ACC112 (cell line): Measurements from ENCODE around the gene PLCB3.

Experiments
- H2AFZ ChIP-seq: fragments of 200-600 bp; sonication (generic); one replicate; pipeline ENCODE4 v1.6.0; 2017; ENCODE audit warnings: antibody characterized with exemption, low read length; ENCODE audit not compliant: unreplicated experiment
- H3K27ac ChIP-seq: fragments of 200-600 bp; sonication (generic); 2 replicates; pipeline ENCODE4 v1.5.1; 2014; ENCODE audit warnings: low read depth, mild to moderate bottlenecking, antibody characterized with exemption, low read length, moderate library complexity
- H3K27me3 ChIP-seq: fragments of 200-600 bp; sonication (generic); 2 replicates; pipeline ENCODE4 v1.6.1; 2014; ENCODE audit warnings: mild to moderate bottlenecking, antibody characterized with exemption, low read length, moderate library complexity, mixed read lengths; ENCODE audit not compliant: insufficient read depth
- H3K36me3 ChIP-seq: fragments of 200-600 bp; sonication (generic); 2 replicates; pipeline ENCODE4 v1.6.1; 2016; ENCODE audit warnings: mild to moderate bottlenecking, antibody characterized with exemption, low read length, moderate library complexity, mixed read lengths; ENCODE audit not compliant: insufficient read depth
- H3K4me1 ChIP-seq: fragments of 200-600 bp; sonication (generic); one replicate; pipeline ENCODE4 v1.6.1; 2016; ENCODE audit warnings: low read length, mixed read lengths; ENCODE audit not compliant: insufficient read depth, unreplicated experiment, control insufficient read depth
- H3K4me3 ChIP-seq: fragments of 200-600 bp; sonication (generic); 2 replicates; pipeline ENCODE4 v1.5.1; 2014; ENCODE audit warnings: mild to moderate bottlenecking, low read depth, low read length
- H3K79me2 ChIP-seq: fragments of 200-600 bp; sonication (generic); one replicate; pipeline ENCODE4 v1.6.0; 2016; ENCODE audit warnings: low read length; ENCODE audit not compliant: control insufficient read depth, unreplicated experiment, insufficient read depth

Gene PLCB3

DNA sequence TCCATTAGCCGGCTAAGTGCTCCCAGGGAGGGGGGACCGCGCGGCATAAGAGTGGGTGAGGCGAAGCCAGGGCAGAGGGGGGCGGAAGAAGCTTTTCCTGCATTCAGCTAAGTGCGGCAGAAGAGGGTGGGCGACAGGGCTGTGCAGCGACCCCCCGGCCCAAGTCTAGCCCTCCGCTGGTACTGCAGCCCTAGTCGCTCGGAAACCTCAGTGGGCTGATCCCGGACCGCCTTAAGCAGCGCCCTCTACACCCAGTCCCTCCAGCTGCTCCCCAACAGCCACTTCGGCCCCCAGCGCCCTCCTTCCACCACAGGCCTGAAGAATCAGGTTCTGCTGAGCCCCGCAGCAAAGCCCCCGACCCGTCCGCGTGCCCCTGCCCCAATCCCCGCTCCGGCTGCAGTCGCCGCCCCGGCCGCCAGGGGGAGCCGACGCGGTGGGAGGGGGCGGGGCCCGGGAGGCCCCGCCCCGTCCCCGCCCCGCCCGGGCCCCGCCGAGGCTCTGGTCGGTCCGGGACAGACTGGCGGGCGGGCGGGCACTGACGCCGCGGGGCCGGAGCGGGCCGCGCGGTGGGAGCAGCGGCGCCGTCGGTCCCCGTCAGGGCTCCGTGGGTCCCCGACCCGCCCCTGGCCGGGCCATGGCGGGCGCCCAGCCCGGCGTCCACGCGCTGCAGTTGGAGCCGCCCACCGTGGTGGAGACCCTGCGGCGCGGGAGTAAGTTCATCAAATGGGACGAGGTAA lies at the start of gene PLCB3:
TSS of gene PLCB3 (plus strand) at position 515 of the 737 bp plus-strand sequence. CDS start at position 635, 120 bp downstream.
- peak within 1 kb of the TSS; percentile 11; the same call in 1 of the 2 replicates for H3K27ac ChIP-seq
- H3K4me3 ChIP-seq = peak within 1 kb of the TSS; percentile 87
- H3K27me3 ChIP-seq = no peaks in the 10 kb centered on the region
- peaks cover 23% of the 10 kb centered on the region for H3K4me1 ChIP-seq
- H3K36me3 ChIP-seq = no peaks in the 10 kb centered on the region
- H3K79me2 ChIP-seq = peaks cover 21% of the 10 kb centered on the region
- H2AFZ ChIP-seq = peak within 1 kb of the TSS; percentile 55

- peaks cover 5% of the 10 kb centered on the region for H3K4me1 ChIP-seq
- no peak overlapping the region for H2AFZ ChIP-seq
- H3K27ac ChIP-seq = no peak overlapping the region
- H3K79me2 ChIP-seq = no peaks in the 10 kb centered on the region
- H3K4me3 ChIP-seq = no peak overlapping the region
- peaks cover 24% of the 10 kb centered on the region; the same call in 1 of the 2 replicates for H3K36me3 ChIP-seq
- no peaks in the 10 kb centered on the region for H3K27me3 ChIP-seq
Measured at GRCh38 chr11:64201543-64201942, 49.8 kb upstream of the PLCB3 start.

DNA sequence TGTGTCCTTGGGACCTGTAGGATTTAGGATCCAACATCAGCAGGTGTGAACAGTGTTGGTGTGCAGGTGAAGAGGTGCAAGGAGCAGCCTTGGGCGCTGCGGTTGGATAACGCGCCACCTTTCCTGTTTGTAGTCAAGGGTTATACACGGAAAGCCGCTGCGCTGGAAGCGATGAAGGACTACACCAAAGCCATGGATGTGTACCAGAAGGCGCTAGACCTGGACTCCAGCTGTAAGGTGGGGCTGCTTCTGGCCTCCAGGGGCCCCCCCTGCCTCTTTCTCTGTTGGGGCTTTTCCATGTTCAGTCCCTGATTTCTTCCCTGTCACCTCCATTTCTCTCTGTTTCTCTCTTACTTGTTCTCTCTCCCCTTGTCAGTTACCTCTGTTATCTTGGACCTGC lies 48.3 kb upstream of the PLCB3 start:
- H3K36me3 ChIP-seq = peaks cover 17% of the 10 kb centered on the region; the same call in 1 of the 2 replicates
- H2AFZ ChIP-seq = no peak overlapping the region
- H3K79me2 ChIP-seq = no peaks in the 10 kb centered on the region
- H3K4me3 ChIP-seq = no peak overlapping the region
- H3K4me1 ChIP-seq = peaks cover 17% of the 10 kb centered on the region
- H3K27me3 ChIP-seq = no peaks in the 10 kb centered on the region
- no peak overlapping the region for H3K27ac ChIP-seq

- H3K4me3 ChIP-seq = no peak overlapping the region
- peaks cover 19% of the 10 kb centered on the region for H3K4me1 ChIP-seq
- no peak overlapping the region for H3K27ac ChIP-seq
- no peak overlapping the region for H2AFZ ChIP-seq
- H3K27me3 ChIP-seq = no peaks in the 10 kb centered on the region
- H3K79me2 ChIP-seq = no peaks in the 10 kb centered on the region
- H3K36me3 ChIP-seq = peaks cover 17% of the 10 kb centered on the region; the same call in 1 of the 2 replicates
Measured at GRCh38 chr11:64203421-64204079, 47.8 kb upstream of the PLCB3 start.

- Histone ChIP-seq H3K4me1 (peaks cover 19% of the 10 kb centered on the region), H2AFZ (no peak overlapping the region), H3K4me3 (no peak overlapping the region), H3K36me3 (peaks cover 17% of the 10 kb centered on the region; the same call in 1 of the 2 replicates), H3K27me3 (no peaks in the 10 kb centered on the region), H3K79me2 (no peaks in the 10 kb centered on the region), H3K27ac (no peak overlapping the region)
Measured at GRCh38 chr11:64204080-64204440, 47.3 kb upstream of the PLCB3 start.

DNA sequence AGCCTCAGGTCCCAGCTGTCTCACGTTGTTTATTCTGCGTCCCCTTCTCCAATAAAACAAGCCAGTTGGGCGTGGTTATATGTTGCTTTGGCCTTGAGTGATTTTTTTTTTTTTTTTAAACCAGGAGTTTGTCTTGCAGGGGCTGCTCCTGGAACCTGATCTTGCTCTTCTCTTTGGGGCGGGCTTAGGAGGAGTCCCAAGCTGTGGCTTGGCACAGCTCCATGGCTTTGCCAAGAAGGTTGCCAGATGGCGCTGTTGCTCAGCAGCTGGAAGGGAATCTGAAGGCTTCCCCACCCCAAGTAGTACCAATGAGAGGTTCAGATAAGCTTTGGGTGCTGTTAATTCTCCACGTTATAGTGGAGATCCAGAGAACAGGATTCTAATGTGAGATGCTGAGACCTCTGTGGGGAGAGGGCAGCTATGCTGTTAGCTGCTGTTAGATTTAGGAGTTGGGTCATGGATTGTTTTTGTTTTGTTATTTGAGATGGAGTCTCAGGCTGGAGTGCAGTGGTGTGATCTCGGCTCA lies 46.8 kb upstream of the PLCB3 start:
- H3K4me3 ChIP-seq = no peak overlapping the region
- no peak overlapping the region for H2AFZ ChIP-seq
- H3K36me3 ChIP-seq = peaks cover 17% of the 10 kb centered on the region; the same call in 1 of the 2 replicates
- no peak overlapping the region for H3K27ac ChIP-seq
- peaks cover 19% of the 10 kb centered on the region for H3K4me1 ChIP-seq
- H3K79me2 ChIP-seq = no peaks in the 10 kb centered on the region
- no peaks in the 10 kb centered on the region for H3K27me3 ChIP-seq

DNA sequence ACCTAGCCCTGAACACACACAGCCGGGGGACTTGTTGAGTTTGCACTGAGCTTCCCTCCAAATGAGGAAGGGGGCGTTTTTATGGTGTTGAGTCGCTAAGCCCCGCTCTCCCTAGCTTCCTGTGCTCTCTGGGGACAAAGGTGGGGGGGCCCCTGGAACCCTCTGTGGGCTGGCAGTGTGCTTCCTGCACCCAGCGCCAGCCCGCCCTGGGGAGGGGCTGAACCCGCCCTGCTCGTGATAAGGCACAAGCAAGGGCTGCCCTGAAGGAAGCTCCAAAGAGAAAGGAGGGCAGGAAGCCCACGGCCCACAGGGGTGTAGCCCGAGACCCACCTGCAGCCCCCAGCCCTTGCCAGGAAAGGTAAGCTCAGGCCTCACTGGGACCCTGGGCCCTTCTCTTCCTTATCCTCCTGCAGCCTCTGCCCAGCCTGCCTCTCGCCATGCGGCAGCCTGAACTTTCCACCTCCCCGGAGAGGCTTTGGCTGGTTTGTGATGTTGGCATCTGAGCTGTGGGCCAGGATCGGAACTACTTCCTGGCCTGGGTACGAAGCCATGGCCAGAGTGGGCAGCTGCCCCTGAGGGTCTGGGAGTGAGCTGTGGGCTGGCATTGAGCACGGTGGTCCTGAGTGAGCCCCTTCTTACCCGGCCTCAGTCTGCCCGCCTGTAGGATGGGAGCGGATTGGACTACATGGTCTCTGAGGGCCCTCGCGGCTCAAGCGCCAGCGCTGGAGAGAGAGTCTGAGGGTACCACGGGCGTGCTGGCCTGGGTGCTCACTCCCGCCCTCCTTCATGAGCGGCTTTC lies 44.7 kb upstream of the PLCB3 start, which contains the start of gene FERMT3:
TSS of gene FERMT3 (plus strand) at position 265 of the 799 bp plus-strand sequence. CDS start 644 bp downstream, outside the sequence.
- H3K4me3 ChIP-seq = 0 out of 2 replicates have a peak within 1 kb of the TSS, but pooled peaks have one; percentile 24
- peak within 1 kb of the TSS; percentile 28 for H2AFZ ChIP-seq
- H3K4me1 ChIP-seq = peaks cover 19% of the 10 kb centered on the region
- H3K27ac ChIP-seq = peak within 1 kb of the TSS; percentile 56
- H3K79me2 ChIP-seq = no peaks in the 10 kb centered on the region
- peaks cover 10% of the 10 kb centered on the region; the same call in 1 of the 2 replicates for H3K36me3 ChIP-seq
- no peaks in the 10 kb centered on the region for H3K27me3 ChIP-seq

- H2AFZ ChIP-seq = peak overlapping the region; percentile 28
- 0 out of 2 replicates have a peak overlapping the region, but pooled peaks have one; percentile 24 for H3K4me3 ChIP-seq
- H3K27ac ChIP-seq = peak overlapping the region; percentile 56
- no peaks in the 10 kb centered on the region for H3K27me3 ChIP-seq
- H3K4me1 ChIP-seq = peaks cover 19% of the 10 kb centered on the region
- H3K79me2 ChIP-seq = no peaks in the 10 kb centered on the region
- H3K36me3 ChIP-seq = peaks cover 5% of the 10 kb centered on the region; the same call in 1 of the 2 replicates
Measured at GRCh38 chr11:64207256-64208085, 43.9 kb upstream of the PLCB3 start.

DNA sequence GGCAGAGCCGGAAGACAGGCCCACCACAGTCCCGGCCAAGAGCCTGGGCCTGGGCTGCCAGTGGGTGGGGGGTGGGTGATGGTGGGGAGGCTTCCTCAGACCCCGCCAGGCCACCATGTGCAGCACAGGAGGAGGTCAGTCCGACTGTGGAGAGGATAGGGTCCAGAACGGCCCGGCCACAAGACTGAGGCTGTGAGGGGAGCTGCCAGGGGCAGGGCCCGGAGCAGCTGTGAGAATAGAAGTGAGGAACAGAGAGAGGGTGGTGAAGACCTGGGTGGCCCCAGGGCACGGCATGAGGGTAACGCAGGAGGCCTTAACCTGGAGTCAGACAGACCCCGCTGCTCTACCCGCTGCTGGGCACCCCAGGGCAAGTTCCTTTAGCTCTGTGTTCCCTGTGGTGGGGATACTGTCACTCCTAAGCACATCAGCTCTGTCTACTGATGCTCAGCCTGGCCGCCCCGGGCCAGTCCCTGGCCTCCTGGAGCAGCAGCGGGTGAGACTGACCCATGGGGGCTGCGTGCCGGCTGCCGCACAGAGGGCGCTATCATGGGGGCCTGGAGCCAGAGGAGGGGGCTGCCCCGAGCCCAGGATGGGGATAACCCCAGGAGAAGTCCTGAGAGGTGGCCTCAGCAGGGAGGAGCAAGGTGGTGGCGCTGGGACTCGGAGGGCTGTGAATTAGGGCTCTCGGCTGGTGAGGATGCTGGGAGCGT lies 43.1 kb upstream of the PLCB3 start:
- no peaks in the 10 kb centered on the region for H3K79me2 ChIP-seq
- 0 out of 2 replicates have a peak overlapping the region, but pooled peaks have one; percentile 24 for H3K4me3 ChIP-seq
- peak overlapping the region; percentile 56 for H3K27ac ChIP-seq
- H3K4me1 ChIP-seq = peaks cover 19% of the 10 kb centered on the region
- no peaks in the 10 kb centered on the region for H3K27me3 ChIP-seq
- H3K36me3 ChIP-seq = no peaks in the 10 kb centered on the region
- no peak overlapping the region for H2AFZ ChIP-seq
